Activated CD8-positive, alpha-beta memory T cell treated with anti-CD3 and anti-CD28 coated beads, Interleukin-2, amount 10 ng/mL, durations not matched to agents 7 days and 5 days (primary cell): Measurements from ENCODE around the gene PIR. TPM values are rescaled to one million over a fixed set of nuclear protein-coding genes. Genes with fewer than 3 reads are reported as not detected.
A peak's percentile ranks its signal among the peaks of the same experiment; 100 is the strongest.

Experiments
- ATAC-seq: fragments of 150-1000 bp; cut with Tn5 transposase; one replicate; pipeline ENCODE4 v1.10.0; 2021; ENCODE audit warnings: moderate library complexity
- CTCF ChIA-PET: fragments of 350-600 bp; sonication (Branson Sonifier 250); formaldehyde crosslinking; loops from one replicate; lab custom pipeline; 2021; ENCODE audit warnings: antibody characterized with exemption; lab: Charles Lee
- DNase-seq: peaks from one replicate; pipeline ENCODE4 v3.0.0-alpha.2; 2020
- H3K27ac Mint-ChIP-seq: one replicate; pipeline ENCODE4 v1.8.0; 2021; ENCODE audit warnings: mild to moderate bottlenecking, mixed read lengths
- H3K27me3 Mint-ChIP-seq: one replicate; pipeline ENCODE4 v1.8.0; 2021; ENCODE audit warnings: mixed read lengths
- H3K36me3 Mint-ChIP-seq: one replicate; pipeline ENCODE4 v1.8.0; 2021; ENCODE audit warnings: mild to moderate bottlenecking, mixed read lengths
- H3K4me1 Mint-ChIP-seq: one replicate; pipeline ENCODE4 v1.8.0; 2021; ENCODE audit warnings: mixed read lengths
- H3K4me3 Mint-ChIP-seq: one replicate; pipeline ENCODE4 v1.8.0; 2021; ENCODE audit warnings: mild to moderate bottlenecking, moderate library complexity, mixed read lengths
- H3K9me3 Mint-ChIP-seq: one replicate; pipeline ENCODE4 v1.8.0; 2022; ENCODE audit warnings: low read depth, mixed read lengths
- total RNA-seq, 2 experiments: library from RNA; stranded (reverse); gene quantifications; one replicate each; pipeline ENCODE4 v1.2.3, GENCODE V29; 2021

PIR gene
- total RNA-seq, 2 experiments from 2014 or later: 6.2 to 7.0 TPM

DNA sequence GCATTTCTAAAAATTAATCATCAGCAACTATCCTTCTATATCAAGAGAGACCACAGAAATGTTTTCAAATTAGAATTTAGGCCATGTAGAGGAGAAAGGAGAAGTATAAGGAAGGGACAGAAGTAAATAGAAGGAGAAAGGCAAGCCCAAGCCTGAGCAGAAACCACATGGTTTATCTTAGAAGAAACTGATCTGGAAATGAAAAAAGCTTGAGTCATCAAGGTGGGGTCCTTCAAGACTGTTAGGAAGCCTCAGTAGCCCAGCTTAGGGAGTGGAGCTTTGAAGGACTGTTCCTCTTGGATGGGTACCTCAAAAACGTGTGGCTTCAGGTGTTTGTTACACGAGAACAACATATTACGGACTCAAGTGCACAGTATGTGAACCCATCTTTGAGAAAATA is 12.0 kb upstream of the PIR start:
- H3K27ac Mint-ChIP-seq: no peak overlapping the region
- DNase-seq: no peak
- H3K4me1 Mint-ChIP-seq: no peaks in the 10 kb centered on the region
- no peak overlapping the region for H3K4me3 Mint-ChIP-seq
- CTCF ChIA-PET: no interaction called here
- no peaks in the 10 kb centered on the region for H3K9me3 Mint-ChIP-seq
- ATAC-seq: no peak
- no peaks in the 10 kb centered on the region for H3K36me3 Mint-ChIP-seq
- H3K27me3 Mint-ChIP-seq: peaks cover 24% of the 10 kb centered on the region

DNA sequence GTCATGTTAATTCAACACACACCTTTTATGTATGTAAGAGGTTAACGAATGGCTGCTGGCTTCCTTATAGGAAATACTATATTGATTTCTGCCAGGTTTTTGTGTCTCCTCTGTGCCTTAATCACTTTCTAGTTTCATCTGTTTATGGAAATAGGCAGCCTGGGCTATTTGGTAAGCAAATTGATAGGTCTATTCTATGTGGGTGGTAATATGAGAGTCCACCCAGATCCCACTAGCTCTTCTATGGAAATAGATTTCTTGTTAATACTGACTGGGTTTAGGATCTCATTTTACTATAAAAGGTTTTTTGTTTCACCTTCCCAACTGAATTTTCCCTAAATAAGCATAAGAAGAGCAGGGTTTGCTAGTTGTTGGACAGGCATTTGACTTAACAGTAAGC is 11.5 kb upstream of the PIR start:
- Mint-ChIP-seq H3K27ac (no peak overlapping the region), H3K9me3 (no peaks in the 10 kb centered on the region), H3K27me3 (peaks cover 21% of the 10 kb centered on the region), H3K36me3 (no peaks in the 10 kb centered on the region), H3K4me1 (no peaks in the 10 kb centered on the region), H3K4me3 (no peak overlapping the region)
- CTCF ChIA-PET: no interaction called here
- ATAC-seq (no peak), DNase-seq (no peak)

DNA sequence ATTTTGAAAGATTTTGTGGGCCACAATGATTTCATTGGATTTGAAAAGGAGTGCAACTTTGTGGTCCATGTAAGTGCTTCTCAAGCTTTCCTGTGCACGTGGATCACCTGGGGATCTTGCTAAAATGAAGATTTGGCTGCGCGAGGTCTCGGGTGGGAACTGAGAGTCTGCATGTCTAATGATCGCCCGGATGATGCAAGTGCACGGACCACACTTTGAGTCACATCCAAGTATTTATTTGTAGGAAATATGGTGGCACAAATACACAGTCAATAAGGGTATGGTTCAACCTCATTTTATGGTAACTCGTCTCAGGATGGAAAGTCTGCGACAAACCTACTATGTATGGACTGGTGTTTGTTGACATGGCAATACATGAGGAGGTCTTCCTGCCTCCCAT is 8.4 kb upstream of the PIR start:
- Mint-ChIP-seq H3K27ac (no peak overlapping the region), H3K4me1 (peaks cover 4% of the 10 kb centered on the region), H3K27me3 (peaks cover 26% of the 10 kb centered on the region), H3K9me3 (no peaks in the 10 kb centered on the region), H3K4me3 (no peak overlapping the region), H3K36me3 (no peaks in the 10 kb centered on the region)
- DNase-seq: no peak
- no peak for ATAC-seq
- CTCF ChIA-PET: interaction anchor here (1.3 kb wide), 1 partner anchor 8 kb away, joined by 4 read pairs; the partner anchor contains the start of gene PIR

DNA sequence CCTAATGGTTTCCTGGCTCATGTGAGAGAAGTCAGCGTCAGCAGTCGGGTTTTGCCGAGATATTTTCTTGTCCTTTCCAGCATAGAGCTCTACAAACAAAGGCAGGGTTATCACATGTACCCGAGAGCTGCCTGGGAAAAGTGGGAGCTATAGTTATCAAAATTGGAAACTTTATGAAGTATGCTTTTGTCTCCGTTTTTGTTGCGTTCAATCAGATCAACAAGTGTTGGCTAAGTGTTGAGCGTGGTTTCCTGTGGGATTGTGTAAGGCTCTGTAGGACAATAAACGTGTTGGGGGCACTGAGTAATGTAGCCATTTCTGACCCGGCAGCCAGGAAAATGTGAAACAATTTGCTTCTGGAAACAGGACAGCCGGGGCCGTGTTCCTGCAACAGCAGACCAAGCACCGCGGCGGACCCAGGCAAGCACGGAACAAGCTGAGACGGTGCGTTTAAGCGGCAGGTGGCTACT is 7.4 kb upstream of the PIR start, which contains the start of gene BMX:
BMX (plus strand) TSS at position 311 of the 470 bp plus-strand sequence. CDS start 7,547 bp downstream, outside the sequence.
- H3K4me3 Mint-ChIP-seq: no peak within 1 kb of the TSS
- peaks cover 26% of the 10 kb centered on the region for H3K27me3 Mint-ChIP-seq
- H3K4me1 Mint-ChIP-seq: peaks cover 4% of the 10 kb centered on the region
- ATAC-seq (no peak), DNase-seq (no peak)
- no peak within 1 kb of the TSS for H3K27ac Mint-ChIP-seq
- H3K36me3 Mint-ChIP-seq: no peaks in the 10 kb centered on the region
- CTCF ChIA-PET: interaction anchor here (1.3 kb wide), 1 partner anchor 148 kb away, joined by 4 read pairs; no protein-coding TSS in a partner anchor
- H3K9me3 Mint-ChIP-seq: no peaks in the 10 kb centered on the region

DNA sequence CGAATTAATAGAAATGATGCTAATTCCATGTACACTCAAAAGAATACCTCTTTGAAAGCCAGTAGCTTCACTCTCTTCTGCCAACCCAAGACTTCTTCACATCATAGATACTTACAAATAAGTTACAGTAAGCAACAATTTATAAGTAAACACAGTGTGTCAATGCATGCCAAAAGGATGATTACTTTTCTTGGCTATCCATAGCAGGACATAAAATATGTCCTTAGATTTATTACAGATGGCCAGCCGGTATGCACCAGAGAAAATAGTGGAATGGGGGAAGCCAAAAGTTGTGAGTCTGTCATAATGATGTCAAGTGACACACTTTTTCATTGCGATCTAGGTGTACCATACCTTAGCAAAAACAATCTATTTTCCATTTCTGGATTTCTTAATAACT is 6.8 kb upstream of the PIR start:
- peaks cover 24% of the 10 kb centered on the region for H3K27me3 Mint-ChIP-seq
- no peak overlapping the region for H3K4me3 Mint-ChIP-seq
- no peaks in the 10 kb centered on the region for H3K9me3 Mint-ChIP-seq
- H3K4me1 Mint-ChIP-seq: peaks cover 4% of the 10 kb centered on the region
- H3K36me3 Mint-ChIP-seq: no peaks in the 10 kb centered on the region
- DNase-seq (no peak), ATAC-seq (no peak)
- H3K27ac Mint-ChIP-seq: no peak overlapping the region
- CTCF ChIA-PET: interaction anchor here (1.3 kb wide), 1 partner anchor 148 kb away, joined by 4 read pairs; no protein-coding TSS in a partner anchor

DNA sequence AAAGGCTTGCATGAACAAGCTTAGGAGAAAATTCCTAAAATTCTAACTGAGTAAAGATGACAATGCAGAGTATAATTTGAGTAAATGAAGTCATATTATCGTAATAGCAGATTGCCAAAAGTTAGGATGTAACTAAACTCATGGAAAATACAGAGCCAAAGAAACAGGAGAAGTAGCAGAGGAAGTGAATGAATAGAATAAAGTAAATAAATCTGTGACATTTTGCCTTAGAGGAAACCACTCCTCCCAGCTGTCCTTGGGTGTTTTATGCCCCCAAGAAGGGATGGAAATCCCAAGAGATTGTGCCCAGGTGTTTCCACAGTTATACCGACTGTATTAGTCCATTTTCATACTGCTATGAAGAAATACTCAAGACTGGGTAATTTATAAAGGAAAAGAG is 5.6 kb upstream of the PIR start:
- DNase-seq (no peak), ATAC-seq (no peak)
- Mint-ChIP-seq H3K36me3 (no peaks in the 10 kb centered on the region), H3K27ac (no peak overlapping the region), H3K9me3 (no peaks in the 10 kb centered on the region), H3K27me3 (peaks cover 23% of the 10 kb centered on the region), H3K4me1 (peaks cover 6% of the 10 kb centered on the region), H3K4me3 (no peak overlapping the region)
- CTCF ChIA-PET: no interaction called here

DNA sequence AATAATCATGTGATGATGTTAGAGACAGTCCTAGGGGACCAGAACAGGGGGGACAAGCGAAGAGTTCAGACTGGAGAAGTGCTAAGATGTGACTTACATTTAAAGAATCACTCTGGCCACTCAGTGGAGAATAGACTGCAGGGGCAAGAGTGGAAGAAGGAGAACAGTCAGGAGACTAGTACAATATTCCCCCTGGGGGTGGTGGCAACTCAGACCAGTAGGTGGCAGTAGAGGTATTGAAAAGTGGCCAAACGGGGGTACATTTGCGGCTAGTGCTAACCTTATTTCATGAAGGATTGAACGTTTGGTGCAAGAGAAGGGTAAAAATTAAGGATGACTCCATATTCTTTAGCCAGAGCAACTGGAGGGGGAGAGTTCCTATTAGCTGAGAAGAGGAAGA is 4.7 kb upstream of the PIR start:
- H3K27me3 Mint-ChIP-seq: peaks cover 23% of the 10 kb centered on the region
- ATAC-seq (peak; percentile 41), DNase-seq (peak; percentile 61)
- no peaks in the 10 kb centered on the region for H3K36me3 Mint-ChIP-seq
- CTCF ChIA-PET: no interaction called here
- H3K4me1 Mint-ChIP-seq: peaks cover 11% of the 10 kb centered on the region
- H3K9me3 Mint-ChIP-seq: no peaks in the 10 kb centered on the region
- no peak overlapping the region for H3K4me3 Mint-ChIP-seq
- H3K27ac Mint-ChIP-seq: no peak overlapping the region

DNA sequence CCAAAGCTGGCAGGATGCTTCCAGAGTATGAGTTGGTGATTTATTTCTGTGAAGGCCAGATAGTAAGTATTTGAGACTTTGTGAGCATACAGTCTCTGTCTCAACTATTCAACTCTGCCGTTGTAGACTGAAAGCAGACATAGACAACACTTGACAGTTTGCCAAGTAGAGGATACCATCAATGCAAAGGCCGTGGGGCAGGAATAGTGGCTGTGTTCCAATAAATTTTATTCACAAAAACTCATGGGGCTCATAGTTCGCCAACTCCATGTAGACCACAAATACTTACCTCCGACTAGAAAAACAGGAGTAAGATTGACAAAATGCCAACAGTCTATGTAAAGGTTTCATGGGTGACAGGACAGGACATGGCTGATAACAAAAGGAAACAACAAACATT is 3.7 kb upstream of the PIR start:
- ATAC-seq (no peak), DNase-seq (no peak)
- Mint-ChIP-seq H3K4me3 (no peak overlapping the region), H3K4me1 (peaks cover 17% of the 10 kb centered on the region), H3K9me3 (no peaks in the 10 kb centered on the region), H3K36me3 (peaks cover under 1% of the 10 kb centered on the region), H3K27ac (no peak overlapping the region), H3K27me3 (peaks cover 17% of the 10 kb centered on the region)
- CTCF ChIA-PET: no interaction called here

DNA sequence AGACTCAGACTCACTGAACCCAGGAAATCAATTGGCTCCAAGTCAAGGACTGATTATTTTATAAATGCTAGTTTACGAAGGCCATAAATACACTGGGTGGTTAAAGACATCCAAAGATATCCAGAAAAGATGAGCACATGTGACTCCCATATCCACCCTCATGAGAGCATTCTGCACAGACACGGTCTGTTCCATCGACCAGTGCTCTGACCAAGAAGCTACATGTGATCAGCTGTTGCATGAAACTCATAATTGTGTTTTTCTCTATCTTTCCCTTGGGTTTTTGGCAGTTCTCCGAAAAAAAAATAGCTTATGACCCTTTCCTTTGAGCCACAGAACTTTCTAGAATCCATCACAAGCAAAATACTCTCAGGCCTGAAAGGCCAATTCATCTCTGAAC is 2.7 kb upstream of the PIR start:
- CTCF ChIA-PET: interaction anchor here (0.8 to 1.4 kb wide), 3 partner anchors 24 to 69 kb away, joined by 3 to 5 read pairs (median 4); no protein-coding TSS in a partner anchor
- peaks cover 10% of the 10 kb centered on the region for H3K27me3 Mint-ChIP-seq
- no peak for DNase-seq
- H3K4me3 Mint-ChIP-seq: no peak overlapping the region
- peaks cover 2% of the 10 kb centered on the region for H3K36me3 Mint-ChIP-seq
- H3K9me3 Mint-ChIP-seq: no peaks in the 10 kb centered on the region
- ATAC-seq: no peak
- no peak overlapping the region for H3K27ac Mint-ChIP-seq
- peaks cover 17% of the 10 kb centered on the region for H3K4me1 Mint-ChIP-seq

DNA sequence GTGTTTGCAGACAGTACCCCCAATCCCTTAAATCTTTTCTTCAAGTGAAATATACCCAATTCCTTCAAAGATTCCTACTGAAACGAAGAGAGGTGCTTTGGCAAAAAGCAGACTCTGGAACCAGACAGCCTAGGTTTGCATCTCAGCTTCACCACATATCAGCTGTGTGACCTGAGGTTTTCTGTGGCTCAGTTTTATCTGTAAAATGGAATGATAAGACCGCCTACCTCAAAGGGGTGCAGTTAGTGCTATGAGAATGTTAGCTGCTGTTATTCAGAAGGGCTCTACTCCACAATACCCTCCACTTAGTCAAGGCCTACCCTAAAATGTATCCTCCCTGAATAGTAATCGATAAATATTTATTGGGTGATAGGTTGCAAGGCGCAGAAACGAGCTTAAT is 664 bp downstream of the PIR start:
- Mint-ChIP-seq H3K4me1 (peaks cover 13% of the 10 kb centered on the region), H3K9me3 (no peaks in the 10 kb centered on the region), H3K27ac (peak overlapping the region; percentile 75), H3K4me3 (peak overlapping the region; percentile 76), H3K36me3 (peaks cover 5% of the 10 kb centered on the region), H3K27me3 (no peaks in the 10 kb centered on the region)
- ATAC-seq (no peak), DNase-seq (no peak)
- CTCF ChIA-PET: interaction anchor here (1.5 to 2.2 kb wide), 3 partner anchors 10 to 73 kb away, joined by 4 to 5 read pairs (median 4); no protein-coding TSS in a partner anchor

DNA sequence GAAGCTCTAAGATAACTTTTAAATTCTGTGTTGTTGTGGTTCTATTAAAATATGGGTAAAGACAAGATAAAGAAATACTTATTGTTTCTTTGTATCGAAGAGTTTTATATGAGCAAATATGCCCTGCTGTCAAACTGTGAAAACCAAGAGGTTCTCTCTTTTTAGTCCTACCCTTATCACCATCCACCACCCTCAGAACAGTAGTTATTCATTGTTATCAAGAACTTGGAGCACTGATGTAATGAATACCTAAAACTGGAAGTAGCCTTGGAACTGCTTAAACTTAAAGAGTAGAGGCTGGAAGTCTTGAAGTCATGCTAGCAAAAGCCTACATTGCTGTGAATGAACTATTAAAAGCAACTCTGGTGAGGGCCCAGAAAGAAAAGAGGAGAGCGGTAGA is 9.2 kb downstream of the PIR start:
- Mint-ChIP-seq H3K9me3 (no peaks in the 10 kb centered on the region), H3K4me3 (no peak overlapping the region), H3K27me3 (peaks cover 4% of the 10 kb centered on the region), H3K27ac (no peak overlapping the region), H3K4me1 (no peaks in the 10 kb centered on the region), H3K36me3 (no peaks in the 10 kb centered on the region)
- no peak for ATAC-seq
- CTCF ChIA-PET: no interaction called here
- no peak for DNase-seq

DNA sequence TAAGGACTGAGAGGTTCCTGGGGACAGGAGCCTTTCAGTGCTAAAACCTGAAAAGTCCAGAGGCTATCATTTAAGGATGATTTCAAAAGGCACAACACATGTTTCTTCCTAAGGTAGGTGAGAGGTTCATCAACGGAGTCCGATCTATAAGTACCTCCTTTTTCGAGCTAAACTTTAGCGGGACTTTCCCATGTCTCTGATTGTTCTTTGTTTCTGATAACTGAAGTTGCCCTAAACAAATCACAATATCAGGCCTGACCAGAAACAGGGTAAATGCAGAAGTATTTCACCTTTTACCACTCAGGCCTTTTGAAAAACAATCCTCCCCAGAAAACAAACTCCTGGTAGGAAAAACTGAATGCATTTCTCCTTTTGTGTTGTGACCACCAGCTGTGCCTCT is 17.6 kb downstream of the PIR start:
- no peak for ATAC-seq
- peaks cover 2% of the 10 kb centered on the region for H3K4me1 Mint-ChIP-seq
- no peaks in the 10 kb centered on the region for H3K27me3 Mint-ChIP-seq
- no peak overlapping the region for H3K4me3 Mint-ChIP-seq
- H3K27ac Mint-ChIP-seq: no peak overlapping the region
- H3K36me3 Mint-ChIP-seq: no peaks in the 10 kb centered on the region
- no peaks in the 10 kb centered on the region for H3K9me3 Mint-ChIP-seq
- no peak for DNase-seq
- CTCF ChIA-PET: no interaction called here

DNA sequence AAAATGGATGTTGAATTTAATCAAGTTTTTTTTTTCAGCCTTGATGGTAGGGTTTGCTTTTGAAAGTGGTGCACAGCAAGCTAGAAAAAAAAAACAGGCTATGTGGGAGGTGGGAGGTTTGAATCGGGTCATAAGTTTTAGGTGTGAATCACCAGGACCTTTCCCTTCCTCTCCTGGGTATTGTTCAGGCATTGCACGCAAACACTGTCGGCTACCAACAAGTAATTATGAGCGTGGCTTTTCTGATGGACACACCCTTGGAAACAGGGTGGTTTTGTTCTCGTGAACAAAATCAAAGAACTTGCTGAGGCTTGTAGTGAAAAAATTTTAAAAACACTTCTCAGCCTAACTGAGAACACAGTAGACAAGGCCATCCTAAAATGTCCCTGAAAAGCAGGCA is 18.1 kb downstream of the PIR start:
- H3K4me3 Mint-ChIP-seq: no peak overlapping the region
- H3K4me1 Mint-ChIP-seq: peaks cover 2% of the 10 kb centered on the region
- no peak overlapping the region for H3K27ac Mint-ChIP-seq
- ATAC-seq: no peak
- no peaks in the 10 kb centered on the region for H3K36me3 Mint-ChIP-seq
- no peaks in the 10 kb centered on the region for H3K27me3 Mint-ChIP-seq
- CTCF ChIA-PET: interaction anchor here (0.8 kb wide), 1 partner anchor 9 kb away, joined by 4 read pairs; no protein-coding TSS in a partner anchor
- DNase-seq: no peak
- no peaks in the 10 kb centered on the region for H3K9me3 Mint-ChIP-seq

DNA sequence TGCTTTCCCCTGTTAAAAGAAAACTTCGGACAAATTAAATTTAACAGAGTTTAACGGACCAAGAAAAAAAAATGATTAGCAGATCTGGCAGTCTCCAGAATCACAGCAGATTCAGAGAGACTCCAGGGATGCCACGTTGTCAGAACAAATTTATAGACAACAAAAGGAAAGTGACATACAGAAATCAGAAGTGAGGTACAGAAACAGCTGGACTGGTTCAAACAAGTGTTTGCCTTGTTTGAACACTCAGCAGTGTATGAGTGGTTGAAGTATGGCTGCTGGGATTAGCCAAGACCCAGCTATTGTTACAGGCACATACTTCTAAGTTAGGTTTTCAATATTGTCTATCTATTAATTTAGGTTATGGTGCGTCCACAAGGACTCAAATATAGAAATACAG is 19.1 kb downstream of the PIR start:
- ATAC-seq (no peak), DNase-seq (no peak)
- Mint-ChIP-seq H3K4me1 (peaks cover 2% of the 10 kb centered on the region), H3K36me3 (no peaks in the 10 kb centered on the region), H3K4me3 (no peak overlapping the region), H3K9me3 (no peaks in the 10 kb centered on the region), H3K27me3 (no peaks in the 10 kb centered on the region), H3K27ac (no peak overlapping the region)
- CTCF ChIA-PET: no interaction called here
